GM10248 (cell line): Measurements from ENCODE around the gene GOLT1B.

Experiments used
- CTCF ChIA-PET: fragments of 300-600 bp; sonication (Branson Sonifier 250); formaldehyde crosslinking; extraction: SDS; loops from one replicate; lab custom pipeline; 2021; ENCODE audit warnings: antibody characterized with exemption; lab: Yijun Ruan, JAX
- POLR2A ChIA-PET: fragments of 350-650 bp; sonication (Branson Sonifier 250); formaldehyde crosslinking; extraction: SDS; loops from one replicate; lab custom pipeline; 2020; ENCODE audit warnings: antibody characterized with exemption; lab: Yijun Ruan, JAX
- DNase-seq: peaks from one replicate; pipeline ENCODE4 v3.0.0; 2012; ENCODE audit errors: extremely low spot score
- TF ChIP-seq, protein P1 (sequence below): IDR thresholded peaks from 2 replicates; pipeline ENCODE4 v1.5.1; 2012; ENCODE audit warnings: mild to moderate bottlenecking, low read depth; ENCODE audit errors: extremely low read depth, missing control alignments, control extremely low read depth

Gene GOLT1B

DNA sequence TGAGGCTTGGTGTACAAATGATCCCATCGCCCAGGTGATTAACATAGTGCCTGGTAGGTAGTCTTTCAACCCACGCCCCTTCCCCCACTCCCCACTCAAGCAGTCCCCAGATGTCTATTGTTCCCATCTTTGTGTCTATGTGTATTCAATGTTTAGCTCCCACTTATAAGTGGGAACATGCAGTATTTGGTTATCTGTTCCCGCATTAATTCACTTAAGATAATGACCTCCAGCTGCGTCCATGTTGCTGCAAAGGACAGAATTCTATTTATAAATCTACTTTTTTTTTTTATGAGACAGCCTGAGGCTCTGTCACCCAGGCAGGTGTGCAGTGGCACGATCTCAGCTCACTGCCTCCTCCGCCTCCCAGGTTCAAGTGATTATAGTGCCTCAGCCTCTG lies 40.2 kb downstream of the GOLT1B start:
- no peak for DNase-seq
- CTCF ChIA-PET = interaction anchor here (1.8 to 2.1 kb wide), 2 partner anchors 10 to 16 kb away, joined by 6 read pairs; no protein-coding TSS in a partner anchor
- POLR2A ChIA-PET = no interaction called here
- TF ChIP-seq, protein P1, sequence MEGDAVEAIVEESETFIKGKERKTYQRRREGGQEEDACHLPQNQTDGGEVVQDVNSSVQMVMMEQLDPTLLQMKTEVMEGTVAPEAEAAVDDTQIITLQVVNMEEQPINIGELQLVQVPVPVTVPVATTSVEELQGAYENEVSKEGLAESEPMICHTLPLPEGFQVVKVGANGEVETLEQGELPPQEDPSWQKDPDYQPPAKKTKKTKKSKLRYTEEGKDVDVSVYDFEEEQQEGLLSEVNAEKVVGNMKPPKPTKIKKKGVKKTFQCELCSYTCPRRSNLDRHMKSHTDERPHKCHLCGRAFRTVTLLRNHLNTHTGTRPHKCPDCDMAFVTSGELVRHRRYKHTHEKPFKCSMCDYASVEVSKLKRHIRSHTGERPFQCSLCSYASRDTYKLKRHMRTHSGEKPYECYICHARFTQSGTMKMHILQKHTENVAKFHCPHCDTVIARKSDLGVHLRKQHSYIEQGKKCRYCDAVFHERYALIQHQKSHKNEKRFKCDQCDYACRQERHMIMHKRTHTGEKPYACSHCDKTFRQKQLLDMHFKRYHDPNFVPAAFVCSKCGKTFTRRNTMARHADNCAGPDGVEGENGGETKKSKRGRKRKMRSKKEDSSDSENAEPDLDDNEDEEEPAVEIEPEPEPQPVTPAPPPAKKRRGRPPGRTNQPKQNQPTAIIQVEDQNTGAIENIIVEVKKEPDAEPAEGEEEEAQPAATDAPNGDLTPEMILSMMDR = no peak

DNA sequence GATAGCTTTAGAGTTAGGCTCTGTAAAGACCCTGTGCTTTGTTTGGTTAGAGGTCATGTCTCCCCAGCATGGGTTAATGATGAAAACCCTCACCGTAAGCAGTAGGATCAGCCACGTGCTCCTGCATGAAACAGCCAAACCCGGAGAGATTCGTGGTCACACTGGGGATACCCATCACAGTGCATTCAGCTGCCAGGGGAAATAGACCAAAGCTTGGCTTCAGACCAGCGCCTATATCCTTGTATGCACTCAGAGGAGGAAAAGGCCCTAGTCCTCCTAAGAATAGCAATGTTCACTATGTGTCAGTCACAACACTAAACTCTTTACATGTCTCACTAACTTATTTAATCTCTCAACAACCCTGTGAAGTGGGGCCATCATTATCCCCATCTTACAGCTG lies 40.8 kb downstream of the GOLT1B start:
- CTCF ChIA-PET = interaction anchor here (1.8 to 2.1 kb wide), 2 partner anchors 9 to 15 kb away, joined by 6 read pairs; no protein-coding TSS in a partner anchor
- no peak for DNase-seq
- POLR2A ChIA-PET = no interaction called here
- TF ChIP-seq, protein P1 = no peak

GRCh38 chr12:21543151-21543550 lies 41.6 kb downstream of the GOLT1B start:
- DNase-seq = no peak
- TF ChIP-seq, protein P1 = no peak
- ChIA-PET POLR2A (no interaction called here), CTCF (interaction anchor here (1.4 to 2.1 kb wide), 3 partner anchors 9 to 18 kb away, joined by 3 to 6 read pairs (median 3); no protein-coding TSS in a partner anchor)

GRCh38 chr12:21545557-21545956 lies 44.0 kb downstream of the GOLT1B start:
- ChIA-PET POLR2A (no interaction called here), CTCF (no interaction called here)
- no peak for DNase-seq
- TF ChIP-seq, protein P1 = no peak

DNA sequence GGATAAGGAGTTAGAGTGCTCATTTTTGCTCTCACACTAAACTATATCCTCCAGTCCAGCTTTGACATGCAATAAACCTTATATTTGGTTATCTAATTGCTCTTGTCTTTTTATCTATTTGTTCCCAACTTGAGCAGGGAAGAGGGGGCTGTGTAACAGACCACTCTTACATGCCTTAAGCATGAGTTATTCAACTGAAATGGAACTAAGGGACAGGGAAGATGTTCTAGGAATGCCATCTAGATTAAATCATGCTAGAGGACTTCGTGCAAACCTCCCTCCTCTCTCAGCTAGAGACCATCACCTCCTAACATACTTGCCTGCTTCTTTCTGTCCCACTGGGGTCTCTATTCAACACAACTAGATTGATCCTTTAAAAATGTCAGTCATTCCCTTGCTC lies 45.1 kb downstream of the GOLT1B start:
- no peak for DNase-seq
- POLR2A ChIA-PET = no interaction called here
- CTCF ChIA-PET = no interaction called here
- TF ChIP-seq, protein P1 = no peak

DNA sequence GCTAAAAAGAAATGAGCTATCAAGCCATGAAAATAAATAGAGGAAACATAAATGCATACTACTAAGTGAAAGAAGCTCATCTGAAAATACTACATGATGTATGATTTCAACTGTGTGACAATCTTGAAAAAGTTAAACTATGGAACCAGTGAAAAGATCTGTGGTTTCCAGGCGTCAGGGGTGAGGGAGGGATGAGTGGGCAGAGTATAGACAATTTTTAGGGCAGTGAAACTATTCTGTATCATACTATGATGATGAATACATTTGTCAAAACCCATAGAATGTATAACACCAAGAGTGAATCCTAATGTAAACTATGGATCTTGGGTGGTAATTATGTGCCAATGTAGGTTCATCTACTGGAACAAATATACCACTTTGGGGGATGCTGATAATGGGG lies 45.8 kb downstream of the GOLT1B start:
- ChIA-PET POLR2A (no interaction called here), CTCF (interaction anchor here (1.1 to 1.5 kb wide), 2 partner anchors 36 to 63 kb away, joined by 3 to 4 read pairs; no protein-coding TSS in a partner anchor)
- DNase-seq = no peak
- TF ChIP-seq, protein P1 = no peak
